GM18873 (cell line): ENCODE results near the gene LARGE2.

ENCODE experiments used
- ATAC-seq: cut with Tn5 transposase; IDR thresholded peaks from one replicate; pipeline ENCODE4 v1.9.1; 2021; ENCODE audit warnings: mild to moderate bottlenecking, moderate library complexity, moderate number of reproducible peaks; ENCODE audit not compliant: unreplicated experiment, low FRiP score

LARGE2 gene

GRCh38 chr11:45913514-45913913, 8.9 kb upstream of the LARGE2 start:
- ATAC-seq, result no peak

DNA sequence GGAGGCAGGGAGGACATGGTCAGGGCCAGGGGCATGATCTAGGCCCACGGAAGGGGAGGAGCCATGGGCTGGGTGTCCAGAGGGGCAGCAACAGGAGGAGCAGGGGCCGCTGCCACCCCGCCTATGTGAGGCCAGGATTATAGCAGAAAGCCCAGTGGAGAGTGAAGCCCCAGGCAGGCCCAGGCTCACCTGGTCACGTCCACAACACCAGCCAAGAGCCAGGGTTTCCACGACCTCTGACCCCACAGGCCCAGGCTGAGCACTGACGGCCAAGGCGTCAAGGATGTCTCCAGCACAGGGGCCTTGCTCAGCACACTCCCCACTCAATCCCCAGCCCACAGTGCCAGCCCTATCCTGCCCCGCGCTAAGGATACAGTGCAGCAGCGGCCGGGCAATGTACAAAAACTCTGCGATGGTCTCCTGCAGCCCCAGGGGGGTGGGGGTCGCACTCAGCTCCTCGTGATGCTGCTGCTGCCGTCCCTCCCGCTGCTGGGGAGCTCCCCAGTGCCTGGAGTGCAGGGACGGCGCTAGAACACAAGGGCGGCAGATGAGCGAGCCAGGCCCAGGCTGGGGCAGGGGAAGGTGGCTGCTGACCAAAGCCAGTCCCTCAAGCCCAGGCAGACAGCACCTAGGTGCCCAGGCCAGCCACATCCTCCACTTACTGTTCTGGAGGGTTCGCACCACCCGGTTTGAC, 8.4 kb upstream of the LARGE2 start:
- ATAC-seq, result no peak

DNA sequence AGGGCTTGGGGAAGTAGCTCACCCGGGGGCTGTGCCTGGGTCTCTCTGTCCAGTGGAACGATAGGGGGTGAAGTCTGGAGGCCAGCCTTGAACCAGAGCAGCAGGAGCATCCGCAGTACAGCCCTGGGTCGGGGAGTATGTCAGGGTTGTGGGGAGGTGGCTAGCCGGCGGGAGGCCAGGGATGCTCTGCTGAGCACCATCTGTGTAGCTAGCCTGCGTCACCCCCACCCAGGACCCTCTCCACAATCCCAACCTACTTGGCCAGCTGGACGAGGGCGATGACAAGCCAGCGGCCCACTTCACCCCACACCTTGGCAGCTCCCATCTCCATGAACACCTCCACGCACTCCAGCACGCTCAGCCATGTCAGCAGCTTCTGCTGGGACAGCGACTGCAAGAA, 7.0 kb upstream of the LARGE2 start:
- no peak for ATAC-seq

GRCh38 chr11:45917286-45917622, 5.2 kb upstream of the LARGE2 start:
- no peak for ATAC-seq

DNA sequence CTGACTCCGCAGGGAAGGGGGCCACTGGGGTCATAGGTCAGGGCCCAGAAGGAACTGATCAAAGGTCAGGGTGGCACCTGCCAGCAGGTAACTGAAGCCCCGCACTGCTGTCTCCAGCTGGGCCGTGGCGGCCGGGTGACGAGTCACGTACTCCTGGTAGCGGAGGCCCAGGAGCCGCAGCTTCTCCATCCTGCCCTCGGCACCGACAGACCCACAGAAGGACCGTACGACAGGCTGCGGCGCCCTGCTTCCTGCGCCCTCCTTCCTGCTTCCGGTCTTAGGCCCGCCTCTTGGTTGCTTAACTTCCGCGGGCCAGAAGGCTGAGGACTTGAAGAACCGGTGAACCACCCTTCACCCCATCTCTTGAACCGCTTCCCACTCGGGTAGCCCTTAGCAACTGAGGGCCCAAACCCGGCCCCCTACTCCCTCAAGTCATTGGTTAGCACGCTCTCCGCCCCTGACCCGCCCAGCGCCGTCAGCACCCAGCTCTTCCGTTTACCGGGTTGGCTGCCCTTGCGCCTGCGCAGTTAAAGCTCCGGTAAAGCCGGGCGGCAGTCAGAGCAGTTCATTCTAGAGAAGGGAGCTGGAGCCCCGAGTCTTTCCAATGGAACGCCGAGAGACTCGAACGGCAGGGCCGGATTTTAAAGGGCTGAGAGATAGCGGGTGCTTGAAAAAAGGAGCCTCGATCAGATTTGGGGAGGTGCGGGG, 4.7 kb upstream of the LARGE2 start, which contains the start of gene PEX16:
PEX16 (minus strand) TSS at position 255 of the 708 bp plus-strand sequence; CDS start at position 189, 66 bp downstream.
- peak; percentile 83 for ATAC-seq

DNA sequence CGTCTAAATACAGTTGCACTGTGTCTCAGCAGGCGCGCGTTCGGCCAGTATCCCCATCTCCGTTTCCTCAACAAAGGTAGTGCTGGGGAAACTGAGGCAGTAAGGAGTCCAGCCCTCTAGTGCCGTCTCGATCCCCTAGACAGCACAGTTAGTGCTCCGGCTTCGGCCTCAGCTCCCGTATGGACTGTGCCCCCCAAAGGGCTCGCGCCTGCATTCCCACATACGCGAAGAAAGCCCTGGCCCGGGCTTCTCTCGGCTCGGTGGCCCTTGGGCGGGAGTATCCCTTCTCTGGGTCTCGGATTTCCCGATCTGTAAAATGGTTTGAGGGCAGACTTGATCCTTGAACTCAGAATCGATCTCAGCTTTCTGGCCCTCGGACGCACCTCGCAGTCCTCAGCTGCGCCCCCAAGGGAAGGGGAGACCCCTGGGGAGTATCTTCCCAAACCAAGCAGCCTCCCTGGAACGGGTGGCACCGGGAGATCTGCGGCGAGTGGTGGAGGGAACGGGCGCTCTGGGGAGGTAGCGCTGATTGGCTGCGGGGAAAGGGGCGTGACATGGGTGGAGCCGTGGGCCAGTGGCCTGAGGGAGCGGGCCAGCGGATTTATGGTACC, 4.0 kb upstream of the LARGE2 start:
- ATAC-seq, result no peak

DNA sequence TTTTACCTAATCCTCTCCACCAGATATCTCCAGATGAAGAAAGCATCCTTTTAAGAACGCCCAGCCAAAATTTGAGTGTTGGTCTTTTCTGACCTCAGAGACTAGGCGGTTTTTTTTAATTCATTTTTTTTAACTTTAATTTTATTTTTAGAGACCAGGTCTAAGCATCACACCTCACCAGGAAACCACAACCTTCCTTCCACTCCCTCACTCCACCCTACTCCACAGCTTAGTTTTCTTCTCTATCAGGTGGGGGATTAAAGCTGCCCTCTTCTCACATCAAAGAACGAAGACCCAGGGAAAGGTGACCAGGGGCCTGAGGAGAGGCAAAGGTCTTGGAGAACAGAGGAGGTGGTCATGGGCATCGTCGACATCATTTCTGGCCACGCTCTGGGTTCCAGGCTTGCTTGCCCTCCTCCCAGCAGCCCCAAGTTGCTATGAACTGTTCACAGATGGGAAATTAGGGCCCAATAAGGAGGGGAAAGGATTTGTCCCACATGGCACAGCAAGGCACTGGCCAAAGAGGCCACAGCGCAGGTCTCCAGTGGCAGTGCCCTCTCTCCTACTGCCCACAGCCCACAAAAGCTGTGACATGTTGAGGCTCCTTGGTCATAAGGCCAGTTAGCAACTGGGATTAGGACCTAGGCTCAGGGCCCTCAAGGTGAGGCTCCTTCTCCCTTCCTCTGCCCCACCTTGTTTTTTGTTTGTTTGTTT, 3.3 kb upstream of the LARGE2 start:
- no peak for ATAC-seq

GRCh38 chr11:45919806-45920530, 2.5 kb upstream of the LARGE2 start:
- no peak for ATAC-seq

GRCh38 chr11:45920531-45921477, 1.7 kb upstream of the LARGE2 start:
- ATAC-seq, result no peak

- ATAC-seq, result no peak
Observed at GRCh38 chr11:45921561-45922424, 663 bp upstream of the LARGE2 start.

DNA sequence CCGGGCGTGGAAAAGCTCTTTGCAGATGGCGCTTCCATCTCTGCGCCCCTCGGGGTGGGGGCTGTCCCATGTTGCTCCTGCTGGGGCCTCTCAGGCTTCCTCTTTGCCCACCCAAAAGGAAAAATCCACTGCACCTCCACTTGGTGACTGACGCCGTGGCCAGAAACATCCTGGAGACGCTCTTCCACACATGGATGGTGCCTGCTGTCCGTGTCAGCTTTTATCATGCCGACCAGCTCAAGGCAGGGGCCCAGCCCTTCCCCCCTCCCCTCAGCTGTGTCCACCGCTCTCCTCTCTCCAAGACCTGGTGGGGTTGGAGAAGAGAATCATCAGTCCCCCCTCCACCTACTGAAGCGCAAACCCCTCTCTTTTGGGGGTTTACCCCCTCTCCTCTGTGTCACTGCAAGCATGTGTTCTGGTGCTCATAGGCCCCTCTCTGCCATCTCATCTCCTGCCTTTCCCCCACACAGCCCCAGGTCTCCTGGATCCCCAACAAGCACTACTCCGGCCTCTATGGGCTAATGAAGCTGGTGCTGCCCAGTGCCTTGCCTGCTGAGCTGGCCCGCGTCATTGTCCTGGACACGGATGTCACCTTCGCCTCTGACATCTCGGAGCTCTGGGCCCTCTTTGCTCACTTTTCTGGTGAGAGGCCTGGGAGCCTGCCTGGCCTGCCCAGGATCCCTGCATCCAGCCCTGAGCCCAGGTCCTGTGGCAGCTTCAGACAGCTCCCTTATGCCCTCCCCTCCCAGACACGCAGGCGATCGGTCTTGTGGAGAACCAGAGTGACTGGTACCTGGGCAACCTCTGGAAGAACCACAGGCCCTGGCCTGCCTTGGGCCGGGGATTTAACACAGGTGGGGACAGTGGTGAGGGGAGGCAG, 1.8 kb downstream of the LARGE2 start:
- ATAC-seq, result no peak

GRCh38 chr11:45924927-45925326, 2.5 kb downstream of the LARGE2 start:
- no peak for ATAC-seq

- no peak for ATAC-seq
Observed at GRCh38 chr11:45925550-45925949, 3.1 kb downstream of the LARGE2 start.

DNA sequence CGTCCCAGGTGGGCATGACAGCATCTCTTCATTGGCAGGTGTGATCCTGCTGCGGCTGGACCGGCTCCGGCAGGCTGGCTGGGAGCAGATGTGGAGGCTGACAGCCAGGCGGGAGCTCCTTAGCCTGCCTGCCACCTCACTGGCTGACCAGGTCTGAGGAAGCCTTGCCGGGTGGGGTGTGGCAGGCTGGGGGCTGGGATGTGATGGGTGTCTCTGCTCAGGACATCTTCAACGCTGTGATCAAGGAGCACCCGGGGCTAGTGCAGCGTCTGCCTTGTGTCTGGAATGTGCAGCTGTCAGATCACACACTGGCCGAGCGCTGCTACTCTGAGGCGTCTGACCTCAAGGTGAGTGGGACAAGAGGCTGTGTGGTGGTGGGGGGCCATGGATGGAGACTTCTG, 3.5 kb downstream of the LARGE2 start:
- ATAC-seq, result no peak

DNA sequence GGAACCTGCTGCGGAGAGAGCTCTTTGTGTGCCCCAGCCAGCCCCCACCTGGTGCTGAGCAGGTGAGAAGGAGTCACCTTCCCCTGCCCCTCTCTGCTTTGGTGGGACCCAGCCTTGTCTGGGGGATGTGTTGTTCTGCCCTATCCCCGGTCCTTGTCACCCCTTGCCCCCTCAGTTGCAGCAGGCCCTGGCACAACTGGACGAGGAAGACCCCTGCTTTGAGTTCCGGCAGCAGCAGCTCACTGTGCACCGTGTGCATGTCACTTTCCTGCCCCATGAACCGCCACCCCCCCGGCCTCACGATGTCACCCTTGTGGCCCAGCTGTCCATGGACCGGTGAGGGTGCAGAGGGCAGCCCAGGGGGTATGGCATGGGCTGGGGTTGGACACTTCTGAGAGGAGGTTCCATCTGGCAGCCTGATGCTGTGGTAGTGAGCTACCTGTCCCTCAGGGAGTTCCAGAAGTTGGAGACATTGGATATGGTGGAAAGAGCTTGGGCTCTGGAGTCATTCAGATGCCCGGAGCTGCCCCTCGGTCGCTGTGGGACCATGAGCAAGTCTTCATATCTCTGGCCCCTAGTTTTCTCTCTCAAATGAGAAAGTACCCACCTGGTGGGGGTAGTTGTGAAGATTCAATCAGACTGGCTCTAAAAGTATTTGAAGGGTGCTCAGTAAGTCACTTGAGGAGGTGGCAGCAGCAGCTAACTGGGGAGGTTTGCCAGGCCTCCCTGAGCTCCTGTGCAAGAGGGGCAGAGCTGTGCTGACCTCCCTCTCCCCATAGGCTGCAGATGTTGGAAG, 4.3 kb downstream of the LARGE2 start:
- ATAC-seq, result no peak

GRCh38 chr11:45927332-45927683, 4.9 kb downstream of the LARGE2 start:
- no peak for ATAC-seq
